Fibroblast of lung (primary cell): ENCODE data around the gene RILPL2. TPM values are rescaled to one million over a fixed set of nuclear protein-coding genes. Genes with fewer than 3 reads are reported as not detected.
A peak's percentile ranks its signal among the peaks of the same experiment; 100 is the strongest.

Source experiments
- DNase-seq, 2 donors: peaks; one replicate each; pipeline versions ENCODE4 v3.0.0 to v3.0.0-alpha.2; 2010; ENCODE audit warnings: low read depth in 2 of 2
- H2AFZ ChIP-seq: 2 replicates; pipeline ENCODE4 v1.5.1; 2012; ENCODE audit warnings: low read length, control low read depth, inconsistent platforms
- H3K27ac ChIP-seq: 2 replicates; pipeline ENCODE4 v1.5.1; 2011; ENCODE audit warnings: low read length, control low read depth; ENCODE audit not compliant: insufficient read depth
- H3K27me3 ChIP-seq: 2 replicates; pipeline ENCODE4 v1.5.1; 2011; ENCODE audit warnings: mild to moderate bottlenecking, low read length; ENCODE audit not compliant: control insufficient read depth, insufficient read depth
- H3K36me3 ChIP-seq: 2 replicates; pipeline ENCODE4 v1.5.1; 2011; ENCODE audit warnings: low read length; ENCODE audit not compliant: control insufficient read depth, insufficient read depth
- H3K4me1 ChIP-seq: 2 replicates; pipeline ENCODE4 v1.5.1; 2011; ENCODE audit warnings: low read length; ENCODE audit not compliant: control insufficient read depth, insufficient read depth; ENCODE audit errors: extremely low read depth
- H3K4me2 ChIP-seq: 2 replicates; pipeline ENCODE4 v1.5.1; 2011; ENCODE audit warnings: low read length, control low read depth; ENCODE audit not compliant: insufficient read depth; ENCODE audit errors: extremely low read depth
- H3K4me3 ChIP-seq, 4 experiments: fragments of 200-600 bp in 1 of 4; sonication (generic) in 1 of 4; replicated peaks in 1 of 4; 2 replicates each; pipeline ENCODE4 v1.5.1; 2011 to 2016; ENCODE audit warnings: low read length in 4 of 4, low read depth in 3 of 4, mild to moderate bottlenecking in 3 of 4, control low read depth in 2 of 4, inconsistent platforms in 1 of 4, mixed read lengths in 1 of 4; ENCODE audit not compliant: insufficient read depth in 1 of 4; ENCODE audit errors: control extremely low read depth in 1 of 4
- H3K79me2 ChIP-seq: 2 replicates; pipeline ENCODE4 v1.5.1; 2012; ENCODE audit warnings: mild to moderate bottlenecking, low read length, inconsistent platforms; ENCODE audit not compliant: control insufficient read depth, insufficient read depth
- H3K9ac ChIP-seq: 2 replicates; pipeline ENCODE4 v1.5.1; 2011; ENCODE audit warnings: mild to moderate bottlenecking, low read length, control low read depth; ENCODE audit not compliant: insufficient read depth
- H3K9me3 ChIP-seq: 2 replicates; pipeline ENCODE4 v1.5.1; 2012; ENCODE audit warnings: low read depth, low read length; ENCODE audit not compliant: control insufficient read depth, insufficient read depth
- H4K20me1 ChIP-seq: 2 replicates; pipeline ENCODE4 v1.5.1; 2011; ENCODE audit warnings: low read length; ENCODE audit not compliant: control insufficient read depth, insufficient read depth; ENCODE audit errors: extremely low read depth
- EZH2 ChIP-seq: IDR thresholded peaks from 2 replicates; pipeline ENCODE4 v1.5.1; 2012; ENCODE audit warnings: low read length, control low read depth, mild to moderate bottlenecking; ENCODE audit errors: missing control alignments
- polyA plus RNA-seq, 2 donors: library from polyadenylated mRNA; depleted of rRNA in 1 of 2; stranded (reverse) in 1 of 2; unstranded in 1 of 2; fragments of >200 nt; gene quantifications; 2 replicates each; pipeline ENCODE4 v1.2.1, GENCODE V29; 2011 to 2012; ENCODE audit warnings: missing spikeins in 1 of 2
- total RNA-seq: library from RNA; depleted of rRNA; stranded (reverse); fragments of >200 nt; gene quantifications from 2 replicates; pipeline ENCODE4 v1.2.1, GENCODE V29; 2014
- TF ChIP-seq, protein P1 (sequence below), 2 donors: IDR thresholded peaks in 1 of 2; conservative IDR thresholded peaks in 1 of 2; 1 replicate in 1 of 2; 2 replicates in 1 of 2; pipeline ENCODE4 v1.5.1; 2011 to 2012; ENCODE audit warnings: low read length in 2 of 2, control low read depth in 1 of 2, inconsistent platforms in 1 of 2, low read depth in 1 of 2, mild to moderate bottlenecking in 1 of 2

The RILPL2 gene
- total and polyA plus RNA-seq, 2 donors (not counting 1 experiment from before 2014, with no cell fraction given): 3.7 to 4.5 TPM

DNA sequence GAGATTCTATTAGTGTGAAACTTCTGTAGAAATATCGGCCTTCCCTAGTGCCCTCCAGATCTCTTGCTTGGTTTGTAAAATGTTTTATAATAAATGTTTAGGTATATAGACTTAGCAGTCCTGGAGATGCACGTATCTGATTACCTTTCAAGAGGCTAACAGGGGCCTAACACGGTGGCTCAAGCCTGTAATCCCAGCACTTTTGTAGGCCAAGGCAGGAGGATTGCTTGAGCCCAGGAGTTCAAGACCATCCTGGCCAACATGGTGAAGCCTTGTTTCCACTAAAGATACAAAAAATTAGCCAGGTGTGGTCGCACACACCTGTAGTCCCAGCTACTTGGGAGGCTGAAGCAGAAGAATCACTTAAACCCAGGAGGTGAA is 9.8 kb upstream of the RILPL2 start:
- Histone ChIP-seq H3K27ac (no peak overlapping the region), H3K36me3 (no peaks in the 10 kb centered on the region), H3K79me2 (no peaks in the 10 kb centered on the region), H3K4me1 (no peaks in the 10 kb centered on the region), H4K20me1 (no peaks in the 10 kb centered on the region), H3K9ac (no peak overlapping the region), H3K4me3 (no peak overlapping the region), H2AFZ (no peak overlapping the region), H3K9me3 (no peaks in the 10 kb centered on the region), H3K27me3 (no peaks in the 10 kb centered on the region), H3K4me2 (no peak overlapping the region)
- DNase-seq: no peak
- no peak for TF ChIP-seq EZH2
- TF ChIP-seq, protein P1, sequence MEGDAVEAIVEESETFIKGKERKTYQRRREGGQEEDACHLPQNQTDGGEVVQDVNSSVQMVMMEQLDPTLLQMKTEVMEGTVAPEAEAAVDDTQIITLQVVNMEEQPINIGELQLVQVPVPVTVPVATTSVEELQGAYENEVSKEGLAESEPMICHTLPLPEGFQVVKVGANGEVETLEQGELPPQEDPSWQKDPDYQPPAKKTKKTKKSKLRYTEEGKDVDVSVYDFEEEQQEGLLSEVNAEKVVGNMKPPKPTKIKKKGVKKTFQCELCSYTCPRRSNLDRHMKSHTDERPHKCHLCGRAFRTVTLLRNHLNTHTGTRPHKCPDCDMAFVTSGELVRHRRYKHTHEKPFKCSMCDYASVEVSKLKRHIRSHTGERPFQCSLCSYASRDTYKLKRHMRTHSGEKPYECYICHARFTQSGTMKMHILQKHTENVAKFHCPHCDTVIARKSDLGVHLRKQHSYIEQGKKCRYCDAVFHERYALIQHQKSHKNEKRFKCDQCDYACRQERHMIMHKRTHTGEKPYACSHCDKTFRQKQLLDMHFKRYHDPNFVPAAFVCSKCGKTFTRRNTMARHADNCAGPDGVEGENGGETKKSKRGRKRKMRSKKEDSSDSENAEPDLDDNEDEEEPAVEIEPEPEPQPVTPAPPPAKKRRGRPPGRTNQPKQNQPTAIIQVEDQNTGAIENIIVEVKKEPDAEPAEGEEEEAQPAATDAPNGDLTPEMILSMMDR (conservative IDR thresholded peaks at IDR 0.05 in 1 of 2, IDR thresholded peaks at IDR 0.05 in 1 of 2; ENCODE audit: low read depth in 1 of 2, low read length in 2 of 2): no peak

DNA sequence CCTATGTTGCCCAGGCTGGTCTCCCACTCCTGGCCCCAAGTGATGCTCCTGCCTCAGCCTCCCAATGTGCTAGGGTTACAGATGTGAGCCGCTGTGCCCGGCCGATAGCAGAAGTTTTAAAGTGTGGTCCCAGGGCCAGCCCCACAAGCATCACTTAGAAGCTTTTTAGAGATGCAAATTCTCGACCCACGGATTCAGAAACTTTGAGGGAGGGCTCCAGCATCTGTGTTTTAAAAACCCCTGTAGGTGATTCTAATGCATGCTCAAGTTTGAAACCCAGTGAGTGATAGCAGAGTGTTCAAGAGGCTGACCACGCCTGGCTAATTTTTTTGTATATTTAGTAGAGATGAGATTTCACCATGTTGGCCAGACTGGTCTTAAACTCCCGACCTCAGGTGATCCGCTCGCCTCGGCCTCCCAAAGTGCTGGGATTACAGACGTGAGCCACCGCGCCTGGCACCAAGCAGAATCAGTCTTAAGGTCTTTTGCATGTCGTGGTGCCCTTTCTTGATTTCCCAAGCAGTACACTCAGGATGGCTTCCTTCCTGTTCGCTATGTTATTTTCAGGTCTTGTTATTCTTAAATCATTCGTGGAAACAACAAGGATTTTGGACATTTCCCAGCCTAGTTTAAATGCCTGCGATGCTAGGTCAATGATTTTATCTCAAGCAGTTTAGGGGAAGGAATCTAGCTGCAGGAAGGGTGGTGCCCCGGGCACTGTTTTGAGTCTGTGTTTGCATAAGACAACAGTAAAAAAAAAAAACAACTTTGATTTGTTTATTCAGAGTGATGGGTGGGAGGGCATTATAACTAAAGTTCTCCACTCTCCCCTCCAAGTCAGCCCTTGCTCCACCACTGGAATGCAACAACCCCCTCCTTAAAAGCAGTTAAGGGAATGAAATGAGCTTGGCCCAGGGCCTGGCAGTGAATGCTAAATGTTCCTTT is 9.2 kb upstream of the RILPL2 start:
- H3K9me3 ChIP-seq: no peaks in the 10 kb centered on the region
- no peak overlapping the region for H3K4me3 ChIP-seq
- H3K27ac ChIP-seq: no peak overlapping the region

More for the DNA sequence above, 9.2 kb upstream of the RILPL2 start:
- DNase-seq: peak; percentile 68 to 69
- H3K27me3 ChIP-seq: no peaks in the 10 kb centered on the region
- no peaks in the 10 kb centered on the region for H3K79me2 ChIP-seq
- H4K20me1 ChIP-seq: no peaks in the 10 kb centered on the region
- H3K9ac ChIP-seq: no peak overlapping the region
- H2AFZ ChIP-seq: peak overlapping the region; percentile 61
- no peaks in the 10 kb centered on the region for H3K36me3 ChIP-seq
- H3K4me1 ChIP-seq: no peaks in the 10 kb centered on the region
- no peak for TF ChIP-seq EZH2
- TF ChIP-seq, protein P1 (conservative IDR thresholded peaks at IDR 0.05 in 1 of 2, IDR thresholded peaks at IDR 0.05 in 1 of 2; ENCODE audit: low read depth in 1 of 2, low read length in 2 of 2): no peak
- peak overlapping the region; percentile 25 for H3K4me2 ChIP-seq
